Left renal cortex interstitium (tissue), 4 donors: ENCODE results near the gene ARSG. TPM values are rescaled to one million over a fixed set of nuclear protein-coding genes. Genes with fewer than 3 reads are reported as not detected.
A peak's percentile ranks its signal among the peaks of the same experiment; 100 is the strongest.

Experiments
- DNase-seq, 4 donors: peaks; one replicate each; pipeline ENCODE4 v3.0.0-alpha.2; 2013; ENCODE audit warnings: low read depth in 4 of 4, low spot score in 2 of 4, missing footprints in 1 of 4
- polyA plus RNA-seq, 4 donors: library from polyadenylated mRNA; unstranded; fragments of 120-200 nt; gene quantifications; one replicate each; pipeline ENCODE4 v1.2.1, GENCODE V29; 2013; ENCODE audit not compliant: insufficient read length in 4 of 4

The ARSG gene
- polyA plus RNA-seq, 4 donors, result 3.4 to 6.3 (median 4.9) TPM

GRCh38 chr17:68461589-68461988, 170.3 kb downstream of the ARSG start:
- DNase-seq, result no peak

- DNase-seq, result peak in 3 of 4 donors; percentile 59 to 86 (median 77)
Measured at GRCh38 chr17:68462381-68463210, 171.3 kb downstream of the ARSG start.

- DNase-seq, result no peak
Measured at GRCh38 chr17:68463211-68464019, 172.1 kb downstream of the ARSG start.

GRCh38 chr17:68468334-68468733, 177.0 kb downstream of the ARSG start:
- DNase-seq, result no peak

- DNase-seq, result no peak
Measured at GRCh38 chr17:68468788-68469187, 177.5 kb downstream of the ARSG start.

Other genes with a start within 250 kb of the ARSG start
- 10 to 100 TPM; 75.1 to 94.0 (median 82.0) TPM for gene AMZ2, start 43.5 kb upstream of the ARSG start, polyA plus RNA-seq
- 1 to 10 TPM in 1 of 4 donors, under 1 TPM in 3; 0.43 to 1.5 (median 0.76) TPM for gene SLC16A6, start 368 bp upstream of the ARSG start, polyA plus RNA-seq
- gene WIPI1, start 166.0 kb downstream of the ARSG start, polyA plus RNA-seq, result 10 to 100 TPM; 20.5 to 31.2 (median 24.7) TPM
- gene PRKAR1A, start 220.9 kb downstream of the ARSG start, polyA plus RNA-seq, result 100 to 1,000 TPM; 340 to 398 (median 369) TPM